Calu3 (cell line): ENCODE measurements around the gene PPM1B. TPM values are rescaled to one million over a fixed set of nuclear protein-coding genes. Genes with fewer than 3 reads are reported as not detected.

ENCODE experiments used
- BruUV-seq: library from RNA; stranded (reverse); fragments of 400-500 nt; replicated peaks from 2 replicates; lab custom pipeline; 2021; lab: Mats Ljungman, UMichigan
- CTCF ChIA-PET: fragments of 300-600 bp; sonication (Branson Sonifier 250); formaldehyde crosslinking; loops from one replicate; lab custom pipeline; 2022; ENCODE audit warnings: antibody characterized with exemption; lab: Charles Lee
- DNase-seq: peaks from one replicate; pipeline ENCODE4 v3.0.0; 2022
- H3K27ac Mint-ChIP-seq: one replicate; pipeline ENCODE4 v1.8.0; 2022; ENCODE audit warnings: mixed read lengths; ENCODE audit not compliant: unreplicated experiment
- H3K27me3 Mint-ChIP-seq: one replicate; pipeline ENCODE4 v1.8.0; 2022; ENCODE audit warnings: mixed read lengths; ENCODE audit not compliant: unreplicated experiment
- H3K36me3 Mint-ChIP-seq: one replicate; pipeline ENCODE4 v1.8.0; 2022; ENCODE audit warnings: mild to moderate bottlenecking, moderate library complexity, mixed read lengths; ENCODE audit not compliant: insufficient read depth, unreplicated experiment
- H3K4me1 Mint-ChIP-seq: one replicate; pipeline ENCODE4 v1.8.0; 2022; ENCODE audit warnings: mild to moderate bottlenecking, low read depth, mixed read lengths; ENCODE audit not compliant: unreplicated experiment
- H3K4me3 Mint-ChIP-seq: one replicate; pipeline ENCODE4 v1.8.0; 2022; ENCODE audit warnings: mild to moderate bottlenecking, low read depth, moderate library complexity, mixed read lengths; ENCODE audit not compliant: unreplicated experiment
- H3K9me3 Mint-ChIP-seq: one replicate; pipeline ENCODE4 v1.8.0; 2022; ENCODE audit warnings: low read depth, mixed read lengths; ENCODE audit not compliant: unreplicated experiment
- intact Hi-C: fragments of 100-400 bp; cut with micrococcal nuclease; formaldehyde crosslinking; loops from one replicate; pipeline ENCODE4 v1.10.0; 2022; ENCODE audit not compliant: unreplicated experiment
- total RNA-seq: library from RNA; stranded (reverse); gene quantifications from 2 replicates; pipeline ENCODE4 v1.2.3, GENCODE V29; 2022
- TF ChIP-seq, protein P1 (sequence below): fragments of 200-600 bp; IDR thresholded peaks from one replicate; pipeline ENCODE4 v1.8.0; 2022; ENCODE audit warnings: antibody characterized with exemption; ENCODE audit not compliant: unreplicated experiment

The PPM1B gene
- total RNA-seq, 1 experiment from 2014 or later, result 73.4 TPM

DNA sequence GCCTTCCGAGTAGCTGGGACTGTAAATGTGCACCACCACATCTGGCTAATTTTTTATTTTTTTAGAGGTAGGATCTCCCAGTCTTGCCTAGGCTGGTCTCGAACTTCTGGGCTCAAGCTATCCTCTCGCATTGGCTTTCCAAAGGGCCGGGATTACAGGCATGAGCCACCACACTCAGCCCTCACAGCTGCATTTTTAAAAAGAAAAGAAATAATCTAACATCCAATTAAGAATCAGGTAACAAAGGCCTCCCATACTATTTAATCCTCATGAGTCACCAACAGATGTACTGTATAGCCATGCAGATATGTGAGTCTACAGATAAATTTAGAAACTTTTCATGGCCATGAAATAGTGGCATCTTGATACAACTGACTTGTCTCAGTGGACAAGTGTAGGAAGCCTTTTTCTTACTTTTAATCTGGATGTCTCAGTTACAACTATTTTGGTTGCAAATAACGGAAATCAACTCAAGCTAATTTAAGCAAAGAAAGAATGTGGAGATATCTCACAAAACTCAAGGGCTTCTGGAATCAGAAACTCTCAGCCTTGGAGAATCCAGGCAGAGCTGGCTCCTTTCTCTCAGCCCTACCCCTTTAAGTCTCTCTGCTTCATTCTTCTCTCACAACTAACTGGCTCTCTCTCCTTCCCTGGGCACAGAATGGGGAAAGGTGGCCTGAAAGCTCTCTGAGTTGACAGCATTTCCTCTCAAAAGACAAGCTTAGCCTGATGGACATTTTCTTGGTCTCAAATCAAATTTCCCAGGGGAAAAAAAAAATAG lies 12.8 kb upstream of the PPM1B start:
- BruUV-seq, result no TSS peak
- intact Hi-C loops, result no loop called here
- H3K4me1 Mint-ChIP-seq, result no peaks in the 10 kb centered on the region
- TF ChIP-seq, protein P1, sequence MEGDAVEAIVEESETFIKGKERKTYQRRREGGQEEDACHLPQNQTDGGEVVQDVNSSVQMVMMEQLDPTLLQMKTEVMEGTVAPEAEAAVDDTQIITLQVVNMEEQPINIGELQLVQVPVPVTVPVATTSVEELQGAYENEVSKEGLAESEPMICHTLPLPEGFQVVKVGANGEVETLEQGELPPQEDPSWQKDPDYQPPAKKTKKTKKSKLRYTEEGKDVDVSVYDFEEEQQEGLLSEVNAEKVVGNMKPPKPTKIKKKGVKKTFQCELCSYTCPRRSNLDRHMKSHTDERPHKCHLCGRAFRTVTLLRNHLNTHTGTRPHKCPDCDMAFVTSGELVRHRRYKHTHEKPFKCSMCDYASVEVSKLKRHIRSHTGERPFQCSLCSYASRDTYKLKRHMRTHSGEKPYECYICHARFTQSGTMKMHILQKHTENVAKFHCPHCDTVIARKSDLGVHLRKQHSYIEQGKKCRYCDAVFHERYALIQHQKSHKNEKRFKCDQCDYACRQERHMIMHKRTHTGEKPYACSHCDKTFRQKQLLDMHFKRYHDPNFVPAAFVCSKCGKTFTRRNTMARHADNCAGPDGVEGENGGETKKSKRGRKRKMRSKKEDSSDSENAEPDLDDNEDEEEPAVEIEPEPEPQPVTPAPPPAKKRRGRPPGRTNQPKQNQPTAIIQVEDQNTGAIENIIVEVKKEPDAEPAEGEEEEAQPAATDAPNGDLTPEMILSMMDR, result no peak
- H3K36me3 Mint-ChIP-seq, result no peaks in the 10 kb centered on the region
- DNase-seq, result no peak
- no peaks in the 10 kb centered on the region for H3K27me3 Mint-ChIP-seq
- H3K9me3 Mint-ChIP-seq, result peaks cover 3% of the 10 kb centered on the region
- H3K27ac Mint-ChIP-seq, result no peak overlapping the region
- H3K4me3 Mint-ChIP-seq, result no peak overlapping the region
- CTCF ChIA-PET, result no interaction called here

DNA sequence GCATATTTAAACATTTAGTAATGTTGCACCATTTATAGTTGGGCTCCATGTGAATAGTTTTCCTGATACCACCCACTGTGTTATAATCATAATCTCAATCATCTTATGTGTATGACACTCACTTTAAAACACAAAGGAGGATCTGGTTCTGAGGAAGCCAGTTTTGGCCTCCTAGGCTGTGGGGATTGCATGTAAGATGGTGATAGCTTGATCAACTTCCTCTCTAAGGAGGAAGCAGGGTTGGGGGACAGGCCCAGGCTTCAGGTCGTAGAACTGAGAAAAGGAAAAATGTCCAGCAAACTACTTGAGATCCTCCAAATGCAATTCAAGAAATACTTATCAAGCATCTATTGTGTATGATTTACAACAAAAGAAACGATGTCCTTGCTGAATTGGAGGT lies 4.9 kb upstream of the PPM1B start:
- no peak overlapping the region for H3K4me3 Mint-ChIP-seq
- CTCF ChIA-PET, result no interaction called here
- H3K27ac Mint-ChIP-seq, result no peak overlapping the region
- DNase-seq, result no peak
- TF ChIP-seq, protein P1, result no peak
- intact Hi-C loops, result no loop called here
- H3K4me1 Mint-ChIP-seq, result no peaks in the 10 kb centered on the region
- BruUV-seq, result no TSS peak
- no peaks in the 10 kb centered on the region for H3K27me3 Mint-ChIP-seq
- H3K9me3 Mint-ChIP-seq, result no peaks in the 10 kb centered on the region
- H3K36me3 Mint-ChIP-seq, result peaks cover 15% of the 10 kb centered on the region

DNA sequence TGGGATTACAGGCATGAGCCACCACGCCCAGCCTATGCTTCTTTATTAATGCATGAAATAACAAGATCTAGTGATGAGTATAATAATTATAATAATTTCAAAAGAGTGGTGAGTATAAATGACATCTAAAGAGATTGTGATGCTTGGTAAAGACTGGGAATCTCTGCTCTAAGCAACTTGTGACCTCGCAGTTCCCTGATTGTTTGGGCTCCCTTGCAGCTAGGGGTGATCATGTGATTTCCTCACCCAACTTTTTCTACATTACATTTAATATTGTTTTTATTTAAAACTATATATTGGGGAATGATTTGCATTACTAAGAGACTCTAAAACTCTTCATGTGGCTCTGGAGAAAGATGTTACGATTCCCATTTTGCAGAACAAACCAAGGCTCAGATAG lies 4.1 kb upstream of the PPM1B start:
- no TSS peak for BruUV-seq
- no peaks in the 10 kb centered on the region for H3K27me3 Mint-ChIP-seq
- no peak overlapping the region for H3K27ac Mint-ChIP-seq
- intact Hi-C loops, result no loop called here
- H3K36me3 Mint-ChIP-seq, result peaks cover 23% of the 10 kb centered on the region
- CTCF ChIA-PET, result interaction anchor here (0.7 kb wide), 1 partner anchor 1136 kb away, joined by 3 read pairs; no protein-coding TSS in a partner anchor
- no peak overlapping the region for H3K4me3 Mint-ChIP-seq
- H3K9me3 Mint-ChIP-seq, result no peaks in the 10 kb centered on the region
- no peaks in the 10 kb centered on the region for H3K4me1 Mint-ChIP-seq
- TF ChIP-seq, protein P1, result no peak
- no peak for DNase-seq

DNA sequence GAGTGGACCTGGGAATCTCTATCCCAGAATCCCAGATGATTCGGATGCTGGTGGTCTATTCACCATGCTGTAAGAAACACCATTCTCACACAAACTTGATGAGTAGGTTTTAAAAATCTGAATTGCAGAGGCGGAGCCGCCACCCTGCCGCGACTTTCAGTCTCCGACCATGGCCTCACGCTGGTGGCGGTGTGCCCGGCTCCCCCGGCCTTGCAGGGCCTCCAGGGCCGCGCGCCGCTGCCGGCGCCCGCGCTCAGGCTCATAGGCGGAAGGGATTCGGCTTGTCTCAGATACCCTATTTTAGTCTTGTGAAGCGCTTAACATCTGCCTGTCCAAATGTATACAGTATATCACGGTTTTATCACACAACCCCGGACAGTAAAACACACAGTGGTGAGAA lies 2.6 kb upstream of the PPM1B start:
- Mint-ChIP-seq H3K9me3 (no peaks in the 10 kb centered on the region), H3K27me3 (no peaks in the 10 kb centered on the region), H3K36me3 (peaks cover 38% of the 10 kb centered on the region), H3K4me3 (no peak overlapping the region), H3K27ac (no peak overlapping the region), H3K4me1 (no peaks in the 10 kb centered on the region)
- BruUV-seq, result no TSS peak
- intact Hi-C loops, result no loop called here
- CTCF ChIA-PET, result no interaction called here
- TF ChIP-seq, protein P1, result no peak
- no peak for DNase-seq
